ENCODE results near the gene ANO1.

The ANO1 gene

GRCh38 chr11:70065318-70066135, 12.6 kb upstream of the ANO1 start:
- no peaks in the 10 kb centered on the region for H3K27me3 ChIP-seq (ENCODE audit: insufficient read depth, low read length)
- H3F3A ChIP-seq (ENCODE audit: insufficient read depth, low read length), result no peaks in the 10 kb centered on the region
- H3K4me1 ChIP-seq (ENCODE audit: insufficient read depth, low read length, severe bottlenecking), result no peaks in the 10 kb centered on the region
- no peak overlapping the region for H3K27ac ChIP-seq (ENCODE audit: low read depth, low read length, poor library complexity, severe bottlenecking)
- H3K9me3 ChIP-seq (ENCODE audit: low read length), result no peaks in the 10 kb centered on the region
- no peaks in the 10 kb centered on the region for H4K20me1 ChIP-seq (ENCODE audit: insufficient read depth, low read length)
- no peak overlapping the region for H2AFZ ChIP-seq (ENCODE audit: low read length)
- H3K36me3 ChIP-seq (ENCODE audit: insufficient read depth, low read length), result no peaks in the 10 kb centered on the region
- no peak overlapping the region for H3K4me3 ChIP-seq (ENCODE audit: low read depth, low read length, poor library complexity, severe bottlenecking)
- no peaks in the 10 kb centered on the region for H3K79me2 ChIP-seq (ENCODE audit: insufficient read depth, low read length)
- H3K9me2 ChIP-seq (ENCODE audit: low read depth, low read length), result no peaks in the 10 kb centered on the region
- no peak for TF ChIP-seq CTCF (IDR thresholded peaks at IDR 0.05; ENCODE audit: low read length)
- TF ChIP-seq EZH2 (IDR thresholded peaks at IDR 0.05; ENCODE audit: borderline replicate concordance, low read length), result no peak
- H3K4me2 ChIP-seq (ENCODE audit: low read length), result no peak overlapping the region
- H3K9ac ChIP-seq (ENCODE audit: low read length), result no peak overlapping the region

GRCh38 chr11:70066136-70066520, 12.0 kb upstream of the ANO1 start:
- Histone ChIP-seq H3K9me3 (ENCODE audit: low read length) (no peaks in the 10 kb centered on the region), H3K27me3 (ENCODE audit: insufficient read depth, low read length) (no peaks in the 10 kb centered on the region), H3K9me2 (ENCODE audit: low read depth, low read length) (no peaks in the 10 kb centered on the region), H3K4me2 (ENCODE audit: low read length) (no peak overlapping the region), H3K4me3 (ENCODE audit: low read depth, low read length, poor library complexity, severe bottlenecking) (no peak overlapping the region), H2AFZ (ENCODE audit: low read length) (no peak overlapping the region), H3F3A (ENCODE audit: insufficient read depth, low read length) (no peaks in the 10 kb centered on the region), H3K4me1 (ENCODE audit: insufficient read depth, low read length, severe bottlenecking) (no peaks in the 10 kb centered on the region), H4K20me1 (ENCODE audit: insufficient read depth, low read length) (no peaks in the 10 kb centered on the region), H3K79me2 (ENCODE audit: insufficient read depth, low read length) (no peaks in the 10 kb centered on the region), H3K27ac (ENCODE audit: low read depth, low read length, poor library complexity, severe bottlenecking) (no peak overlapping the region), H3K9ac (ENCODE audit: low read length) (no peak overlapping the region), H3K36me3 (ENCODE audit: insufficient read depth, low read length) (no peaks in the 10 kb centered on the region)
- TF ChIP-seq CTCF (IDR thresholded peaks at IDR 0.05; ENCODE audit: low read length) (no peak), EZH2 (IDR thresholded peaks at IDR 0.05; ENCODE audit: borderline replicate concordance, low read length) (no peak)

- no peak overlapping the region for H2AFZ ChIP-seq (ENCODE audit: low read length)
- H3K36me3 ChIP-seq (ENCODE audit: insufficient read depth, low read length), result no peaks in the 10 kb centered on the region
- H3K79me2 ChIP-seq (ENCODE audit: insufficient read depth, low read length), result no peaks in the 10 kb centered on the region
- no peak overlapping the region for H3K9ac ChIP-seq (ENCODE audit: low read length)
- no peak overlapping the region for H3K27ac ChIP-seq (ENCODE audit: low read depth, low read length, poor library complexity, severe bottlenecking)
- no peaks in the 10 kb centered on the region for H4K20me1 ChIP-seq (ENCODE audit: insufficient read depth, low read length)
- no peaks in the 10 kb centered on the region for H3K4me1 ChIP-seq (ENCODE audit: insufficient read depth, low read length, severe bottlenecking)
- no peak overlapping the region for H3K4me3 ChIP-seq (ENCODE audit: low read depth, low read length, poor library complexity, severe bottlenecking)
- H3F3A ChIP-seq (ENCODE audit: insufficient read depth, low read length), result no peaks in the 10 kb centered on the region
- no peak overlapping the region for H3K4me2 ChIP-seq (ENCODE audit: low read length)
- no peaks in the 10 kb centered on the region for H3K9me2 ChIP-seq (ENCODE audit: low read depth, low read length)
- no peaks in the 10 kb centered on the region for H3K9me3 ChIP-seq (ENCODE audit: low read length)
- TF ChIP-seq CTCF (IDR thresholded peaks at IDR 0.05; ENCODE audit: low read length) (no peak), EZH2 (IDR thresholded peaks at IDR 0.05; ENCODE audit: borderline replicate concordance, low read length) (no peak)
- no peaks in the 10 kb centered on the region for H3K27me3 ChIP-seq (ENCODE audit: insufficient read depth, low read length)
These were observed 11.5 kb upstream of the ANO1 start for GRCh38 chr11:70066628-70067027.
